H1 (cell line): ENCODE results near the gene ARHGAP24. TPM values are rescaled to one million over a fixed set of nuclear protein-coding genes. Genes with fewer than 3 reads are reported as not detected.

ENCODE experiments used
- CTCF ChIA-PET: fragments of 300-600 bp; sonication (Branson Sonifier 250); formaldehyde crosslinking; loops from one replicate; lab custom pipeline; 2021; ENCODE audit not compliant: partially characterized antibody; lab: Charles Lee
- POLR2A ChIA-PET: fragments of 300-600 bp; sonication (Branson Sonifier 250); formaldehyde crosslinking; loops from one replicate; lab custom pipeline; 2021; ENCODE audit warnings: inconsistent platforms; ENCODE audit not compliant: partially characterized antibody; lab: Charles Lee
- DNase-seq, 2 experiments: peaks; one replicate each; pipeline versions ENCODE4 v3.0.0 to v3.0.0-alpha.2; 2010 to 2022; ENCODE audit warnings: low spot score in 2 of 2, low read depth in 1 of 2, mixed read lengths in 1 of 2
- FAIRE-seq: peaks from 2 replicates; lab custom pipeline; 2011; peaks lifted over from hg19 to GRCh38; lab: Jason Lieb, UNC
- H2AFZ ChIP-seq: 2 replicates; pipeline ENCODE4 v1.8.1; 2012; ENCODE audit warnings: low read length, inconsistent platforms
- H2AK5ac ChIP-seq: 2 replicates; pipeline ENCODE4 v1.6.1; 2013; ENCODE audit warnings: low read depth, low read length
- H2BK120ac ChIP-seq: replicated peaks from 2 replicates; pipeline ENCODE3; 2013; ENCODE audit warnings: low read depth, low read length, inconsistent platforms
- H2BK12ac ChIP-seq: 2 replicates; pipeline ENCODE4 v1.6.1; 2013; ENCODE audit warnings: low read depth, low read length
- H2BK15ac ChIP-seq: 2 replicates; pipeline ENCODE4 v1.6.1; 2013; ENCODE audit warnings: low read length
- H2BK20ac ChIP-seq: 2 replicates; pipeline ENCODE4 v1.6.1; 2013; ENCODE audit warnings: low read length
- H2BK5ac ChIP-seq: 2 replicates; pipeline ENCODE4 v1.6.1; 2013; ENCODE audit warnings: low read depth, low read length
- H3K14ac ChIP-seq: 2 replicates; pipeline ENCODE4 v1.6.1; 2013; ENCODE audit warnings: inconsistent platforms; ENCODE audit not compliant: insufficient read length
- H3K18ac ChIP-seq: 2 replicates; pipeline ENCODE4 v1.6.1; 2013; ENCODE audit warnings: low read length; ENCODE audit errors: extremely low read depth
- H3K23ac ChIP-seq: 2 replicates; pipeline ENCODE4 v1.6.1; 2013; ENCODE audit warnings: inconsistent platforms; ENCODE audit not compliant: insufficient read length
- H3K23me2 ChIP-seq: 2 replicates; pipeline ENCODE4 v1.6.1; 2013; ENCODE audit warnings: low read depth, low read length
- H3K27ac ChIP-seq: 2 replicates; pipeline ENCODE4 v1.6.1; 2011; ENCODE audit warnings: low read depth, low read length, inconsistent platforms
- H3K27me3 ChIP-seq, 4 experiments: replicated peaks in 1 of 4; 1 replicate in 1 of 4; 2 replicates in 3 of 4; pipeline versions ENCODE4 v1.6.1 to v1.8.1; 2011 to 2013; ENCODE audit warnings: low read length in 3 of 4, mild to moderate bottlenecking in 3 of 4, inconsistent platforms in 2 of 4, mixed read lengths in 2 of 4, moderate library complexity in 1 of 4; ENCODE audit not compliant: control insufficient read depth in 3 of 4, insufficient read depth in 3 of 4; ENCODE audit errors: extremely low read depth in 1 of 4
- H3K36me3 ChIP-seq, 4 experiments: 2 replicates each; pipeline versions ENCODE4 v1.6.1 to v1.8.1; 2011 to 2013; ENCODE audit warnings: mild to moderate bottlenecking in 4 of 4, low read length in 3 of 4, moderate library complexity in 2 of 4, control low read depth in 1 of 4, inconsistent platforms in 1 of 4; ENCODE audit not compliant: insufficient read depth in 4 of 4, control insufficient read depth in 2 of 4
- H3K4ac ChIP-seq: replicated peaks from 2 replicates; pipeline ENCODE3; 2013; ENCODE audit warnings: low read length, low read depth, mixed read lengths, inconsistent platforms; ENCODE audit not compliant: insufficient read length
- H3K4me1 ChIP-seq, 4 experiments: replicated peaks in 1 of 4; 1 replicate in 1 of 4; 2 replicates in 3 of 4; pipeline versions ENCODE4 v1.6.1 to v1.8.1; 2011 to 2013; ENCODE audit warnings: low read length in 3 of 4, inconsistent platforms in 2 of 4, mixed read lengths in 1 of 4; ENCODE audit not compliant: insufficient read depth in 4 of 4, control insufficient read depth in 3 of 4
- H3K4me2 ChIP-seq, 2 experiments: 2 replicates each; pipeline versions ENCODE4 v1.6.1 to v1.8.1; 2011 to 2013; ENCODE audit warnings: low read depth in 2 of 2, low read length in 2 of 2, control low read depth in 1 of 2, inconsistent platforms in 1 of 2, mild to moderate bottlenecking in 1 of 2; ENCODE audit not compliant: insufficient read depth in 1 of 2
- H3K4me3 ChIP-seq, 4 experiments: fragments of 200-600, 300-600 bp in 1 of 4; sonication (generic), shearing (Covaris generic), sonication (Bioruptor Twin) in 1 of 4; 2 replicates each; pipeline versions ENCODE4 v1.5.1 to v1.8.1; 2011 to 2016; ENCODE audit warnings: low read length in 4 of 4, low read depth in 3 of 4, control low read depth in 2 of 4, inconsistent platforms in 2 of 4, mild to moderate bottlenecking in 2 of 4, mixed read lengths in 1 of 4, moderate library complexity in 1 of 4; ENCODE audit not compliant: insufficient read depth in 2 of 4; ENCODE audit errors: extremely low read depth in 1 of 4
- H3K56ac ChIP-seq: replicated peaks from 2 replicates; pipeline ENCODE3; 2013; ENCODE audit warnings: low read depth, mild to moderate bottlenecking, mixed read lengths, low read length, inconsistent platforms; ENCODE audit not compliant: insufficient read length
- H3K79me1 ChIP-seq: 2 replicates; pipeline ENCODE4 v1.6.1; 2013; ENCODE audit warnings: low read depth, low read length, control low read depth
- H3K79me2 ChIP-seq, 2 experiments: 2 replicates each; pipeline versions ENCODE4 v1.6.1 to v1.8.1; 2012 to 2013; ENCODE audit warnings: low read length in 2 of 2, mild to moderate bottlenecking in 2 of 2, inconsistent platforms in 1 of 2; ENCODE audit not compliant: insufficient read depth in 2 of 2, control insufficient read depth in 1 of 2
- H3K9ac ChIP-seq, 4 experiments: replicated peaks in 1 of 4; 1 replicate in 1 of 4; 2 replicates in 3 of 4; pipeline versions ENCODE4 v1.6.1 to v1.8.1; 2011 to 2013; ENCODE audit warnings: low read depth in 3 of 4, low read length in 3 of 4, control low read depth in 2 of 4, mild to moderate bottlenecking in 2 of 4, moderate library complexity in 2 of 4, inconsistent platforms in 1 of 4; ENCODE audit errors: extremely low read depth in 1 of 4
- H3K9me3 ChIP-seq, 2 experiments: 2 replicates each; pipeline versions ENCODE4 v1.6.1 to v1.8.1; 2012 to 2013; ENCODE audit warnings: mild to moderate bottlenecking in 2 of 2, moderate library complexity in 2 of 2, control low read depth in 1 of 2, inconsistent platforms in 1 of 2, low read depth in 1 of 2, low read length in 1 of 2, mixed read lengths in 1 of 2; ENCODE audit not compliant: insufficient read depth in 2 of 2
- H4K20me1 ChIP-seq, 2 experiments: replicated peaks in 1 of 2; 2 replicates each; pipeline versions ENCODE3 to v1.8.1; 2011 to 2013; ENCODE audit warnings: inconsistent platforms in 2 of 2, low read length in 2 of 2, mild to moderate bottlenecking in 1 of 2; ENCODE audit not compliant: insufficient read depth in 2 of 2, control insufficient read depth in 1 of 2
- H4K5ac ChIP-seq: 2 replicates; pipeline ENCODE4 v1.6.1; 2013; ENCODE audit warnings: low read length, low read depth, mixed read lengths, inconsistent platforms; ENCODE audit not compliant: insufficient read length
- H4K8ac ChIP-seq: 2 replicates; pipeline ENCODE4 v1.8.0; 2013; ENCODE audit warnings: mild to moderate bottlenecking, moderate library complexity, low read length, inconsistent platforms; ENCODE audit not compliant: insufficient read depth; ENCODE audit errors: extremely low read depth
- H4K91ac ChIP-seq: replicated peaks from 2 replicates; pipeline ENCODE3; 2013; ENCODE audit warnings: low read length, mixed read lengths, inconsistent platforms; ENCODE audit not compliant: insufficient read length
- HDAC2 ChIP-seq, 2 experiments: fragments of 300-600 bp in 1 of 2; sonication (generic) in 1 of 2; IDR thresholded peaks; 2 replicates each; pipeline ENCODE4 v1.6.1; 2011 to 2012; ENCODE audit warnings: low read depth in 2 of 2, low read length in 2 of 2, mild to moderate bottlenecking in 2 of 2, moderate library complexity in 2 of 2, borderline replicate concordance in 1 of 2, inconsistent platforms in 1 of 2
- KDM1A ChIP-seq: fragments of 200-600, 300-600 bp; sonication (generic); IDR thresholded peaks from 2 replicates; pipeline ENCODE4 v1.7.1; 2016; ENCODE audit warnings: mild to moderate bottlenecking, low read length, borderline replicate concordance
- POLR2A ChIP-seq, 2 experiments: IDR thresholded peaks; 1 replicate in 1 of 2; 2 replicates in 1 of 2; pipeline ENCODE4 v1.6.1; 2011; ENCODE audit warnings: low read depth in 2 of 2, low read length in 2 of 2, mild to moderate bottlenecking in 2 of 2; ENCODE audit errors: control extremely low read depth in 1 of 2
- SIX5 ChIP-seq: IDR thresholded peaks from 2 replicates; pipeline ENCODE4 v1.6.1; 2011; ENCODE audit warnings: mild to moderate bottlenecking, low read depth, low read length
- YY1 ChIP-seq: IDR thresholded peaks from 2 replicates; pipeline ENCODE4 v1.6.1; 2011; ENCODE audit warnings: low read depth, mild to moderate bottlenecking, low read length
- WGBS, 2 experiments: shearing (Covaris generic) in 1 of 2; methylation state at CpG; one replicate each; pipeline versions ENCODE4 v1.1.6 to v1.1.7; 2013 to 2015; ENCODE audit warnings: low lambda C conversion rate in 2 of 2, mixed read lengths in 2 of 2, inconsistent platforms in 1 of 2, low coverage in 1 of 2, missing lambda C conversion rate in 1 of 2; ENCODE audit not compliant: insufficient replicate concordance in 2 of 2, insufficient coverage in 1 of 2, insufficient read length in 1 of 2; ENCODE audit errors: extremely low coverage in 1 of 2, missing lambda C conversion rate in 1 of 2; 5-methylcytosine and 5-hydroxymethylcytosine counted together
- polyA plus RNA-seq, 7 experiments: library from polyadenylated mRNA; depleted of rRNA in 3 of 7; stranded (reverse) in 5 of 7; unstranded in 2 of 7; fragments of >200 nt in 5 of 7; fragments of 200-250 nt in 2 of 7; gene quantifications; 1 replicate in 5 of 7; 2 replicates in 1 of 7; 4 replicates in 1 of 7; pipeline versions ENCODE4 v1.2.1 to v1.2.3, GENCODE V29; 2011 to 2013; ENCODE audit warnings: missing spikeins in 2 of 7, mixed read lengths in 2 of 7
- total RNA-seq: library from RNA; stranded (reverse); fragmentation: NEBNext Ultra II Directional; extraction: Animal tissue kit (Norgen Biotek cat#: 25700); gene quantifications from 2 replicates; pipeline ENCODE4 v1.2.1, GENCODE V29; 2021

Gene ARHGAP24
- total and polyA plus RNA-seq, 2 of the 8 experiments (the other 6 are each of a cell fraction or from before 2014, with no cell fraction given), result 0.08 to 0.50 TPM

DNA sequence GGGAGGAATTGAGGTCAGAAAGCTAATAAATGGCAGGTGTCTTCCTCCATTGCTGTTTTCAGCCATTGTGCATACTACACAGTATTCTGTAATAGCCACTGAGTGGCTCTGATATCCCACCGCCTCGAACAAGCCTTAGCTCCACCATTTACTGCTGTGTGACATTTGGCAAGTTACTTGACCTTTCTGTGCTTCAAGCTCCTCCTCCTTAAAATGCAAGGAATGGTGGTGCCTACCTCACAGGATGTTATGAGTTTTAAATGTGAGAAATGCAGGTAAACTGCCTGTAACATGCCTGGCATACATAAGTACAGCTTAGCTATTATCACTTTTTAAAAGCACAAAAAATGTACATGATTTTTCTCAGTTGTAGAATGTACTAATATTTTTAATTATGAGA, 464.0 kb downstream of the ARHGAP24 start:
- Histone ChIP-seq H3K18ac (no peak overlapping the region), H3K4ac (no peak overlapping the region), H3K23me2 (no peaks in the 10 kb centered on the region), H2BK15ac (no peak overlapping the region), H3K23ac (no peak overlapping the region), H2BK20ac (no peak overlapping the region), H2BK120ac (no peak overlapping the region), H3K9ac (no peak overlapping the region), H3K79me1 (no peaks in the 10 kb centered on the region), H3K14ac (no peak overlapping the region), H2BK12ac (no peak overlapping the region), H2BK5ac (no peak overlapping the region), H2AK5ac (no peak overlapping the region), H4K91ac (no peak overlapping the region), H3K4me2 (no peak overlapping the region), H4K8ac (no peak overlapping the region), H3K36me3 (no peaks in the 10 kb centered on the region; a peak in 1 of 8 replicates), H3K4me1 (no peaks in the 10 kb centered on the region), H4K5ac (no peak overlapping the region), H3K79me2 (no peaks in the 10 kb centered on the region), H4K20me1 (no peaks in the 10 kb centered on the region), H3K56ac (no peak overlapping the region), H2AFZ (no peak overlapping the region), H3K27me3 (no peaks in the 10 kb centered on the region), H3K27ac (no peak overlapping the region), H3K4me3 (no peak overlapping the region), H3K9me3 (no peaks in the 10 kb centered on the region)
- FAIRE-seq (no peak), DNase-seq (no peak)
- TF ChIP-seq HDAC2 (IDR thresholded peaks at IDR 0.05; ENCODE audit: borderline replicate concordance in 1 of 2, low read depth in 2 of 2, low read length in 2 of 2) (peak in 1 of 2 experiments; percentile 54; a peak in 1 of 4 replicates), YY1 (no peak), SIX5 (no peak), KDM1A (peak; percentile 88), POLR2A (IDR thresholded peaks at IDR 0.05; ENCODE audit: control extremely low read depth in 1 of 2, low read depth in 2 of 2, low read length in 2 of 2) (no peak)
- POLR2A ChIA-PET, result no interaction called here
- CTCF ChIA-PET, result interaction anchor here (1.0 to 1.8 kb wide), 4 partner anchors 9 to 32 kb away, joined by 3 to 5 read pairs (median 4); no protein-coding TSS in a partner anchor
- 96% methylated on average over 2 of the region's 2 CpGs; no CpG with 5 or more reads in 1 of the 2 experiments for WGBS, 2 experiments
